H9 (cell line): ENCODE measurements around the gene SFMBT2. TPM values are rescaled to one million over a fixed set of nuclear protein-coding genes. Genes with fewer than 3 reads are reported as not detected.

Experiments used
- DNase-seq: peaks from one replicate; pipeline ENCODE4 v3.0.0-alpha.2; 2017
- H2AFZ ChIP-seq: one replicate; pipeline ENCODE4 v1.6.1; 2013; ENCODE audit warnings: mild to moderate bottlenecking, low read length, control low read depth, moderate library complexity
- H2AK5ac ChIP-seq: 2 replicates; pipeline ENCODE4 v1.6.1; 2013; ENCODE audit warnings: low read length, control low read depth, mixed read lengths; ENCODE audit not compliant: insufficient read length
- H2BK120ac ChIP-seq: one replicate; pipeline ENCODE4 v1.6.1; 2013; ENCODE audit warnings: low read depth, mild to moderate bottlenecking, low read length, control low read depth, inconsistent platforms; ENCODE audit not compliant: poor library complexity, severe bottlenecking
- H2BK12ac ChIP-seq: 2 replicates; pipeline ENCODE4 v1.6.1; 2013; ENCODE audit warnings: low read length, control low read depth, mixed read lengths, low read depth; ENCODE audit not compliant: insufficient read length
- H2BK15ac ChIP-seq: 2 replicates; pipeline ENCODE4 v1.6.1; 2013; ENCODE audit warnings: low read depth, low read length, control low read depth
- H2BK20ac ChIP-seq: one replicate; pipeline ENCODE4 v1.6.1; 2013; ENCODE audit warnings: low read depth, mild to moderate bottlenecking, low read length, control low read depth, inconsistent platforms; ENCODE audit not compliant: poor library complexity, severe bottlenecking
- H2BK5ac ChIP-seq: 2 replicates; pipeline ENCODE4 v1.6.1; 2013; ENCODE audit warnings: low read length, control low read depth, mixed read lengths; ENCODE audit not compliant: insufficient read length
- H3K14ac ChIP-seq: 2 replicates; pipeline ENCODE4 v1.6.1; 2013; ENCODE audit warnings: low read length, control low read depth; ENCODE audit not compliant: insufficient read depth
- H3K18ac ChIP-seq: 2 replicates; pipeline ENCODE4 v1.6.1; 2013; ENCODE audit warnings: low read depth, mild to moderate bottlenecking, mixed read lengths, low read length, control low read depth; ENCODE audit not compliant: insufficient read length
- H3K23ac ChIP-seq: 2 replicates; pipeline ENCODE4 v1.6.1; 2013; ENCODE audit warnings: low read length, control low read depth, mixed read lengths, low read depth; ENCODE audit not compliant: insufficient read length
- H3K23me2 ChIP-seq: 2 replicates; pipeline ENCODE4 v1.6.1; 2013; ENCODE audit warnings: low read depth, mild to moderate bottlenecking, mixed read lengths, low read length, control low read depth; ENCODE audit not compliant: insufficient read length, poor library complexity, severe bottlenecking
- H3K27ac ChIP-seq: 2 replicates; pipeline ENCODE4 v1.5.1; 2013; ENCODE audit warnings: low read length, control low read depth, mixed read lengths, low read depth; ENCODE audit not compliant: insufficient read length
- H3K27me3 ChIP-seq: 2 replicates; pipeline ENCODE4 v1.6.1; 2013; ENCODE audit warnings: low read length, control low read depth, inconsistent platforms; ENCODE audit not compliant: insufficient read depth
- H3K4ac ChIP-seq: 2 replicates; pipeline ENCODE4 v1.6.1; 2013; ENCODE audit warnings: low read depth, mild to moderate bottlenecking, control low read depth, inconsistent platforms, low read length, moderate library complexity
- H3K4me1 ChIP-seq: 2 replicates; pipeline ENCODE4 v1.6.1; 2013; ENCODE audit warnings: low read length, control low read depth, inconsistent platforms; ENCODE audit not compliant: insufficient read depth
- H3K4me2 ChIP-seq: 2 replicates; pipeline ENCODE4 v1.6.1; 2013; ENCODE audit warnings: low read length, control low read depth, mixed read lengths; ENCODE audit not compliant: insufficient read length, insufficient read depth
- H3K56ac ChIP-seq: 2 replicates; pipeline ENCODE4 v1.6.1; 2013; ENCODE audit warnings: low read depth, mild to moderate bottlenecking, mixed read lengths, low read length, control low read depth; ENCODE audit not compliant: insufficient read length
- H3K79me1 ChIP-seq: 2 replicates; pipeline ENCODE4 v1.6.1; 2013; ENCODE audit warnings: low read depth, mild to moderate bottlenecking, moderate library complexity, low read length, control low read depth, inconsistent platforms; ENCODE audit not compliant: insufficient read depth, poor library complexity, severe bottlenecking
- H3K79me2 ChIP-seq: 2 replicates; pipeline ENCODE4 v1.6.1; 2013; ENCODE audit warnings: low read length, control low read depth, inconsistent platforms; ENCODE audit not compliant: insufficient read depth
- H3K9ac ChIP-seq: 2 replicates; pipeline ENCODE4 v1.6.1; 2013; ENCODE audit warnings: low read length, control low read depth, mixed read lengths; ENCODE audit not compliant: insufficient read length; ENCODE audit errors: extremely low read depth
- H3K9me3 ChIP-seq: one replicate; pipeline ENCODE4 v1.6.1; 2013; ENCODE audit warnings: low read depth, low read length, inconsistent platforms; ENCODE audit not compliant: control insufficient read depth
- H3T11ph ChIP-seq: one replicate; pipeline ENCODE4 v1.6.1; 2013; ENCODE audit warnings: mild to moderate bottlenecking, low read length, control low read depth, inconsistent platforms
- H4K20me1 ChIP-seq: one replicate; pipeline ENCODE4 v1.6.1; 2013; ENCODE audit not compliant: control insufficient read depth, insufficient read length, insufficient read depth
- H4K5ac ChIP-seq: 2 replicates; pipeline ENCODE4 v1.6.1; 2013; ENCODE audit warnings: low read depth, mild to moderate bottlenecking, mixed read lengths, low read length, control low read depth; ENCODE audit not compliant: insufficient read length
- H4K8ac ChIP-seq: replicated peaks from 2 replicates; pipeline ENCODE4 v1.6.1; 2013; ENCODE audit warnings: low read length, control low read depth, mixed read lengths, low read depth; ENCODE audit not compliant: insufficient read length
- H4K91ac ChIP-seq: 2 replicates; pipeline ENCODE4 v1.6.1; 2013; ENCODE audit warnings: low read depth, mild to moderate bottlenecking, moderate library complexity, mixed read lengths, low read length, control low read depth; ENCODE audit not compliant: insufficient read length
- H3K27ac Mint-ChIP-seq, 3 experiments: 2 replicates in 2 of 3; 3 replicates in 1 of 3; pipeline ENCODE4 v1.8.0; 2020 to 2021; ENCODE audit warnings: mixed read lengths in 3 of 3, mild to moderate bottlenecking in 1 of 3, moderate library complexity in 1 of 3
- H3K27me3 Mint-ChIP-seq: 2 replicates; pipeline ENCODE4 v1.8.0; 2021; ENCODE audit warnings: low read depth, mild to moderate bottlenecking, moderate library complexity, mixed read lengths
- H3K36me3 Mint-ChIP-seq, 3 experiments: 2 replicates in 2 of 3; 3 replicates in 1 of 3; pipeline ENCODE4 v1.8.0; 2020 to 2021; ENCODE audit warnings: low read depth in 3 of 3, mixed read lengths in 3 of 3; ENCODE audit not compliant: insufficient read depth in 1 of 3
- H3K4me1 Mint-ChIP-seq, 2 experiments: 2 replicates each; pipeline ENCODE4 v1.8.0; 2020; ENCODE audit warnings: mixed read lengths in 2 of 2
- H3K4me3 Mint-ChIP-seq, 2 experiments: 2 replicates in 1 of 2; 3 replicates in 1 of 2; pipeline ENCODE4 v1.8.0; 2020 to 2021; ENCODE audit warnings: mild to moderate bottlenecking in 2 of 2, mixed read lengths in 2 of 2, moderate library complexity in 1 of 2
- H3K9me3 Mint-ChIP-seq, 2 experiments: 2 replicates in 1 of 2; 3 replicates in 1 of 2; pipeline ENCODE4 v1.8.0; 2020; ENCODE audit warnings: mild to moderate bottlenecking in 2 of 2, mixed read lengths in 2 of 2, moderate library complexity in 1 of 2
- total RNA-seq: library from RNA; stranded (reverse); gene quantifications from 2 replicates; pipeline ENCODE4 v1.2.1, GENCODE V29; 2021
- TF ChIP-seq, protein P1 (sequence below): fragments of 200-600 bp; sonication (generic); conservative IDR thresholded peaks from 3 replicates; pipeline ENCODE4 v1.8.0; 2021; ENCODE audit warnings: antibody characterized with exemption, mild to moderate bottlenecking

SFMBT2 gene
- total RNA-seq, 1 experiment from 2014 or later = 5.3 TPM

DNA sequence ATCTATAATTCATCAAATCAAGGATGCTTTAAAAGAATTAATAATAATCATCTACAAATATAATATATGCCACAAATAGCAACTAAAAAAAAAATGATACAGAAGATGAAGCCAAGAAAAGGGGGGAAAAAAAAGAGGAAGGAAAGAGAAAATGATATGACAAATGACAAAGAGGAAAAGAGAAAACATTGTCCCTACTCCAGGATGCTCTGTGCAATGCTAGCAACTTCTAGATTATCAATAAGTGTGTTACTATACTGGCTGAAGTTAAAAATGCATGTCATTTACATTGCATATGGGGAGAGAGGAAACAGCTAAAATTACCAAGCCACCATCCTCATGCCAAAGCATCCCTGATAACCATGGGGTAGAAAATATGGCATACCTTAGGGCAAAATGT, 104.2 kb downstream of the SFMBT2 start:
- H4K5ac ChIP-seq = no peak overlapping the region

More for the DNA sequence above, 104.2 kb downstream of the SFMBT2 start:
- Histone ChIP-seq H2AK5ac (no peak overlapping the region), H3K27me3 (no peaks in the 10 kb centered on the region), H3K4me1 (no peaks in the 10 kb centered on the region; the same call in 1 of the 2 replicates), H4K20me1 (no peaks in the 10 kb centered on the region), H2BK20ac (no peak overlapping the region), H3K27ac (no peak overlapping the region), H3K9ac (no peak overlapping the region), H2BK120ac (no peak overlapping the region), H3K14ac (no peak overlapping the region), H3K4ac (no peak overlapping the region), H3K56ac (no peak overlapping the region), H3K79me2 (no peaks in the 10 kb centered on the region), H2AFZ (no peak overlapping the region), H2BK12ac (no peak overlapping the region), H3K79me1 (no peaks in the 10 kb centered on the region), H2BK5ac (no peak overlapping the region), H3K18ac (no peak overlapping the region), H3K23ac (no peak overlapping the region), H2BK15ac (no peak overlapping the region), H3K4me2 (no peak overlapping the region), H4K8ac (no peak overlapping the region), H3T11ph (no peak overlapping the region), H3K9me3 (no peaks in the 10 kb centered on the region), H3K23me2 (no peaks in the 10 kb centered on the region), H4K91ac (no peak overlapping the region)
- Mint-ChIP-seq H3K27ac (no peak overlapping the region), H3K4me1 (peaks cover 11 to 12% of the 10 kb centered on the region in 2 experiments), H3K27me3 (no peaks in the 10 kb centered on the region), H3K4me3 (no peak overlapping the region), H3K36me3 (peaks cover 0 to 5% (median 4%) of the 10 kb centered on the region in 3 experiments; a peak in 2 of 7 replicates), H3K9me3 (peaks cover 0 to 2% of the 10 kb centered on the region in 2 experiments; a peak in 1 of 5 replicates)
- TF ChIP-seq, protein P1, sequence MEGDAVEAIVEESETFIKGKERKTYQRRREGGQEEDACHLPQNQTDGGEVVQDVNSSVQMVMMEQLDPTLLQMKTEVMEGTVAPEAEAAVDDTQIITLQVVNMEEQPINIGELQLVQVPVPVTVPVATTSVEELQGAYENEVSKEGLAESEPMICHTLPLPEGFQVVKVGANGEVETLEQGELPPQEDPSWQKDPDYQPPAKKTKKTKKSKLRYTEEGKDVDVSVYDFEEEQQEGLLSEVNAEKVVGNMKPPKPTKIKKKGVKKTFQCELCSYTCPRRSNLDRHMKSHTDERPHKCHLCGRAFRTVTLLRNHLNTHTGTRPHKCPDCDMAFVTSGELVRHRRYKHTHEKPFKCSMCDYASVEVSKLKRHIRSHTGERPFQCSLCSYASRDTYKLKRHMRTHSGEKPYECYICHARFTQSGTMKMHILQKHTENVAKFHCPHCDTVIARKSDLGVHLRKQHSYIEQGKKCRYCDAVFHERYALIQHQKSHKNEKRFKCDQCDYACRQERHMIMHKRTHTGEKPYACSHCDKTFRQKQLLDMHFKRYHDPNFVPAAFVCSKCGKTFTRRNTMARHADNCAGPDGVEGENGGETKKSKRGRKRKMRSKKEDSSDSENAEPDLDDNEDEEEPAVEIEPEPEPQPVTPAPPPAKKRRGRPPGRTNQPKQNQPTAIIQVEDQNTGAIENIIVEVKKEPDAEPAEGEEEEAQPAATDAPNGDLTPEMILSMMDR = no peak
- no peak for DNase-seq
